Activated T-helper 2 cell treated with anti-CD3 and anti-CD28 coated beads, Interferon-gamma antibody, Interleukin-2, Interleukin-4, amounts not matched to agents 10 μg/mL and 5 μg/mL and 100 μg/mL, durations not matched to agents 14 hours and 24 hours and 36 hours (primary cell): ENCODE measurements around the gene ST3GAL3. TPM values are rescaled to one million over a fixed set of nuclear protein-coding genes. Genes with fewer than 3 reads are reported as not detected.

ENCODE experiments used
- DNase-seq: peaks from one replicate; pipeline ENCODE4 v3.0.0; 2021; ENCODE audit warnings: low spot score
- H3K27ac Mint-ChIP-seq: one replicate; pipeline ENCODE4 v1.8.0; 2021; ENCODE audit warnings: mixed read lengths
- H3K27me3 Mint-ChIP-seq: one replicate; pipeline ENCODE4 v1.8.0; 2021; ENCODE audit warnings: low read depth, mixed read lengths
- H3K36me3 Mint-ChIP-seq: one replicate; pipeline ENCODE4 v1.8.0; 2021; ENCODE audit warnings: low read depth, mixed read lengths
- H3K4me1 Mint-ChIP-seq: one replicate; pipeline ENCODE4 v1.8.0; 2021; ENCODE audit warnings: low read depth, mixed read lengths
- H3K4me3 Mint-ChIP-seq: one replicate; pipeline ENCODE4 v1.8.0; 2021; ENCODE audit warnings: low read depth, mild to moderate bottlenecking, moderate library complexity, mixed read lengths
- H3K9me3 Mint-ChIP-seq: one replicate; pipeline ENCODE4 v1.8.0; 2021; ENCODE audit warnings: mixed read lengths
- intact Hi-C: fragments of 100-400 bp; cut with micrococcal nuclease; formaldehyde crosslinking; loops from one replicate; pipeline ENCODE4 v1.15.1; 2023
- total RNA-seq: library from RNA; stranded (reverse); gene quantifications from 2 replicates; pipeline ENCODE4 v1.2.3, GENCODE V29; 2022

Gene ST3GAL3
- total RNA-seq, 1 donor from 2014 or later = 22.0 TPM

DNA sequence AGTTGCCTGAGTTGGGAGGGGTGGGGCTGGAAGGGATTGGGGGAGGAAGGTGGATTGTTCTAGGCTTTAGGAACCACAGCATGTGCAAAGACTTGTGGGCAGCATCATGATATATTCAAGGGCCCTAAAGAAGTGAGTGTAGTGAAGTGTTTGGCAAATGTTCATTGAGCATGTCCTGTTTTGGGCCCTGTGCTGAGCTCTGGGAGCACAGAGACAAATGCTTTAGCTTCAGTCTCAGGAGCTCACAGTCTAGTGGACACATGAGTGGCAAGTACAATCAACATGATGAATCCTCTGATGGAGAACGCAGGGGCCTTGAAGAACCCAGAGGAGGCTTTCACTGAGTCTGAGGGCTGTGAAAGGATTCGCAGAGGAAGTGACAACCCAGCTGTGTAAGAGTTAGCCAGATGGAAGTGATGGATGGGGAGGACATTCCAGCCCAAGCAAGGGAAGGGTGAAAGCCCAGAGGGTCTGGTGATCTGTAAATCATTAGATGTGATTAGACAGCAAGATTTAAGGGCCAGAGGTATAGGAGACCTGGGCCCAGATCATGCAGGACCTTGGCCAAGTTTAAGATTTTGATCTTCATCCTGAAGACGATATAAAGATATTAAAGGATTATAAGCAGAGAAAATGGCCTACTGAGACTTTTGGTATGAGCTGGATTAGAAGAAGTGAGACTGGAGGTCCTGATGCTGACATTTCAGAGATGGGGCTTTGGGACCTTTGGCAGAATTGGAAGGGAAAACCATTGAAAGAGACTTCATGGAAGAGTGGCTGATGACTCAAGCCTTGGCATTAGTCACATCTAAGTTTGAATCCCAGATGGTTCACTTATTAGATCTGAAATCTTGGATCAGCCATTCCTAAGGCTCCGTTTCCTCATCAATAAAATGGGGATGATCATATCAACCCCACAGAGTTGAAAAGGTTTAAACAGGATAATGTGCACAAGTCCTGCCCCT is 244.0 kb downstream of the ST3GAL3 start:
- H3K36me3 Mint-ChIP-seq = peaks cover 12% of the 10 kb centered on the region
- no peak for DNase-seq
- H3K4me1 Mint-ChIP-seq = peaks cover 22% of the 10 kb centered on the region
- H3K27ac Mint-ChIP-seq = no peak overlapping the region
- H3K9me3 Mint-ChIP-seq = no peaks in the 10 kb centered on the region
- intact Hi-C loops = no loop called here
- H3K4me3 Mint-ChIP-seq = no peak overlapping the region
- H3K27me3 Mint-ChIP-seq = no peaks in the 10 kb centered on the region

DNA sequence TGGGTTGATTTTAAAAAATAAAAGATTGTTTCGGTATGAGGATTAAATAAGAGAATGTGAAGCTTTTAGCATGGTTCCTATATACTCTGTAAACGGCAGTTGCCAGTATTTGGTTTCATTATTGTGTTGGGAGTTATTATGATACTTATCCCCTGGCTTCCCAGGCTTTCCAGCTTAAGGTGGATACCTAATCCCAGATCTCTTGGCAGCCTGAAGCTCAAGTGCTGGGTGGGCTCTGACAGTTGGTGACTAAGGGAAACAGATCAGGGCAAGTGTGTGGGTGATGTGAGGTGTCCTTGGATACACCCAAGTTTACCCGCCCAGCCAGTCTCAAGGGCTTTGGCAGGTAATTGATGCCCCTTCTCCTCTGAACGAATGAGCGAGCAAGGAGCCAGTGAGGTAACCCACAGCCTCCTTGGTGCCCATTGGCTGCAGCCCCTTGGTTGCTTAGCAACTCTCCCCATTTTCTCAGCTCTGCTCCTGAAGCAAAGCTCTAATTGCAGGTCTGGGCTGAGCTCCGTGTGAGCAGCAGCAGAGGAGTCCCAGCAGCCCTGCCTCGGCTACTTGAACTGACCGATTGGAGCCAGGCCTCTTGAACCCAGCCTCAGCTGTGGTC is 245.5 kb downstream of the ST3GAL3 start:
- H3K36me3 Mint-ChIP-seq = peaks cover 11% of the 10 kb centered on the region
- H3K27ac Mint-ChIP-seq = no peak overlapping the region
- H3K4me3 Mint-ChIP-seq = no peak overlapping the region
- no peaks in the 10 kb centered on the region for H3K9me3 Mint-ChIP-seq
- no peaks in the 10 kb centered on the region for H3K27me3 Mint-ChIP-seq
- DNase-seq = no peak
- peaks cover 20% of the 10 kb centered on the region for H3K4me1 Mint-ChIP-seq
- intact Hi-C loops = no loop called here

- no peaks in the 10 kb centered on the region for H3K27me3 Mint-ChIP-seq
- no peak overlapping the region for H3K4me3 Mint-ChIP-seq
- H3K4me1 Mint-ChIP-seq = peaks cover 17% of the 10 kb centered on the region
- H3K27ac Mint-ChIP-seq = no peak overlapping the region
- no peaks in the 10 kb centered on the region for H3K9me3 Mint-ChIP-seq
- DNase-seq = no peak
- intact Hi-C loops = no loop called here
- peaks cover 11% of the 10 kb centered on the region for H3K36me3 Mint-ChIP-seq
These were observed 246.0 kb downstream of the ST3GAL3 start for GRCh38 chr1:43953361-43953760.

DNA sequence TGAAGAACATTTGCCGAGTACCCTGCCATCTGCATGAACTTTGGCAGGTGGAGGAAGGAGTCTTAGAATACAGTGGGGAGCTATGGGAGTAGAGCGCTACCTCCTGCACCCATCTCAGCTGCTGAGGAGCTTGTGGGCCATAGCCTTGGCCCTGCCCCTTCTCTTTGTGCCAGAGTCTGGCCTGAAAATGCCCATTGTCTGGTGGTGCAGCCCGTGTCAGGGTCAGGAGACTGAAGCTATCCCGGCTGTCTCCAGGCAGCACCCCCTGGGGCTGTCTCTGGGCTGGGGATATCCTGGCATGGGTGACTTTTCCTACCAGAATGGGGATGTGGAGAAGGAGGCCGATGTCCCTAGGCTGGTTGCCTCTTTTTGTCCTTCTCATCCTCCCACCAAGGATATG is 246.7 kb downstream of the ST3GAL3 start:
- Mint-ChIP-seq H3K36me3 (peaks cover 16% of the 10 kb centered on the region), H3K27ac (no peak overlapping the region), H3K4me1 (peaks cover 10% of the 10 kb centered on the region), H3K9me3 (no peaks in the 10 kb centered on the region), H3K4me3 (no peak overlapping the region), H3K27me3 (no peaks in the 10 kb centered on the region)
- DNase-seq = no peak
- intact Hi-C loops = no loop called here

DNA sequence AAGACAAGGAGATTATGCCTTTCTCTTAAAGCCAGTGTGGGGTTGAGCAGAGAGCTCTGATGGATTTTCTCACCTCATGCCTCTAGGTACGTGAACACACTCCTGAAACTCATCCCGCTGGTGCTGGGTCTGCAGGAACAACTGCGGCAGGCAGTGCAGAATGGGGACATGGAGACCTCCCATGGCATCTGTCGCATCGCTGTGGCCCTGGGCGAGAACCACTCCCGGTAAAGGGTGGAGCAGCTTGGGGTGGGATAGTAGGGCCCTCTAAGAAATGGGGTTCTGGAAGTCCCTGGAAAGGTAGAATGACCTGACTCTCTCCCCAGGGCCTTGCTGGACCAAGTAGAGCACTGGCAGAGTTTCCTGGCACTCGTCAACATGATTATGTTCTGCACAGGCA is 248.9 kb downstream of the ST3GAL3 start:
- intact Hi-C loops = no loop called here
- Mint-ChIP-seq H3K27me3 (no peaks in the 10 kb centered on the region), H3K27ac (no peak overlapping the region), H3K9me3 (no peaks in the 10 kb centered on the region), H3K36me3 (peaks cover 7% of the 10 kb centered on the region), H3K4me1 (no peaks in the 10 kb centered on the region), H3K4me3 (no peak overlapping the region)
- no peak for DNase-seq

DNA sequence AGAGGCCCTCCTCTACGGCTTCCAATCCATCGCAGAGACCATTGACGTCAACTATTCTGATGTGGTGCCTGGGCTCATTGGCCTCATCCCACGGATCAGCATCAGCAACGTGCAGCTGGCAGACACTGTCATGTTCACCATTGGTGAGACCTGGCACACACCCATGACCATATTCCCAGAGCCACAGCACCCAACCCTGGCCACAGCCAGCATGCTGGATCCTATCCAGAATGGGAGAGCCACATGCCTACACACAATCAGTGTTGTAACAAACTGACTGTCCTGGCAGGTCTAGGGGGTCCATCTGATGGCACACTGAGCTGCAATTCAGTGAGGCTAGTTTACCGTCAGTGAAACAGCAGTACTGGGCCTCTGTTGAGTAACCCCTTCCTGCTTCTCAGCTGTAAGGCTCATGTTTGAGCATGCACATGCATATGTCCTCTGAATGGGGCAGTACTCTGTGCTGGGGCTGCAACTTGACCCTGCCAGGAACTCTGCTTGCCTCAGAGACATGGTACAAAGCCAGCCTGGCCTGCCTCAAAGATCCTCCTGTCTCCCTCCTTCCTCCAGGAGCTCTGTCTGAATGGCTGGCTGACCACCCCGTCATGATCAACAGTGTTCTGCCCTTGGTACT is 250.2 kb downstream of the ST3GAL3 start:
- intact Hi-C loops = no loop called here
- H3K4me1 Mint-ChIP-seq = no peaks in the 10 kb centered on the region
- no peak overlapping the region for H3K27ac Mint-ChIP-seq
- H3K36me3 Mint-ChIP-seq = peaks cover 11% of the 10 kb centered on the region
- no peaks in the 10 kb centered on the region for H3K9me3 Mint-ChIP-seq
- no peak overlapping the region for H3K4me3 Mint-ChIP-seq
- no peak for DNase-seq
- no peaks in the 10 kb centered on the region for H3K27me3 Mint-ChIP-seq

DNA sequence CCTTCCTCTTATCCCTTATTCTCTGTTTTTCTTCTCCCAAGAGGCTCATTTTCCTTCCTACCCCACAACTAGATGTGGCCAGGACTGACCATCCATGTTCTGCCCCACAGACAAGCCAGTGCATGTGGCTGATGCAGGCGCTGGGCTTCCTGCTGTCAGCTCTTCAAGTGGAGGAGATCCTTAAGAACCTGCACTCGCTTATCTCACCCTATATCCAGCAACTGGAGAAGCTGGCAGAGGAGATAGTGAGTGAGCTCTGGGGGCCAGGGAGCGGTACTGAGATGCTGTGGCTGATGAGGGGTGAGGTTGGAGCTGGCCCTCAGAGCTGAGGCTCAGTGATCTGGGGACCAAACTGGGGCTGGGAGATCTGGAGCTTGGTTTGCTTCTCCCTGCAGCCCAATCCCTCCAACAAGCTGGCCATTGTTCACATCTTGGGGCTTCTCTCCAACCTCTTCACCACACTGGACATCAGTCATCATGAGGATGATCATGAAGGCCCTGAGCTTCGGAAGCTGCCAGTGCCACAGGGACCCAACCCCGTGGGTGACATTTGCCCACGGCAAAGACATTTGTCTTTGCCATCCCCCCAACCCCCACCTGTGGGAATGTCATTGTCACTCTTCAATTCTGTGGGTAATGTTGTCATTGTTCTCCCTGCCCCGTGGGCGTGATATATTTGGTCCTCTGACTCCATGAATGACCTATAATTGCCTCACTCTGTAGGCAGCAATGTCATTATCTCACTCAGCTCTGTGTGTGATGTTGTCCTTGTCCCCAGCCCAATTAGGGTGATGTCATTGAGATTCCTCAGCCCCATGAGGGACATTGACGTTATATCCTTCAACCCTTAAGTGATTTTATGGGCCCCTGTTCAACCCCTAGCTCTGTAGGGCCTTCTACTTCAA is 251.3 kb downstream of the ST3GAL3 start:
- no peak overlapping the region for H3K4me3 Mint-ChIP-seq
- no peaks in the 10 kb centered on the region for H3K27me3 Mint-ChIP-seq
- no peaks in the 10 kb centered on the region for H3K9me3 Mint-ChIP-seq
- intact Hi-C loops = no loop called here
- no peak overlapping the region for H3K27ac Mint-ChIP-seq
- peaks cover 12% of the 10 kb centered on the region for H3K36me3 Mint-ChIP-seq
- no peaks in the 10 kb centered on the region for H3K4me1 Mint-ChIP-seq
- no peak for DNase-seq

DNA sequence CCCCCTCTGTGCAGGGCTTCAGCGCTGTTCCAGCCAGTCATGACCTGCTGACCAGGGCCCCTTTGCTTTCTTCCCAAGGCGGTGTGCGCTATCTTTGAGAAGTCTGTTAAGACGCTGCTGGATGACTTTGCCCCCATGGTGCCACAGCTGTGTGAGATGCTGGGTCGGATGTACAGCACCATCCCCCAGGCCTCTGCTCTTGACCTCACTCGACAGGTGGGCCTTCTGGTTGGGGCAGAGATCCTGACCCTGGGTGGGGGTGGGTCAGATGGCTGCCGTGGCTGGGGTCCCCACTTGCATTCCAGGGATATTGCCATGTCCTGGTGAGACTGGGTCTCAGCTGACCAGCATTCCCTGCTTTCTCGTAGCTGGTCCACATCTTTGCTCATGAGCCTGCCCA is 253.5 kb downstream of the ST3GAL3 start:
- no peaks in the 10 kb centered on the region for H3K4me1 Mint-ChIP-seq
- no peak overlapping the region for H3K27ac Mint-ChIP-seq
- no peaks in the 10 kb centered on the region for H3K9me3 Mint-ChIP-seq
- no peak overlapping the region for H3K4me3 Mint-ChIP-seq
- no peak for DNase-seq
- intact Hi-C loops = no loop called here
- no peaks in the 10 kb centered on the region for H3K27me3 Mint-ChIP-seq
- H3K36me3 Mint-ChIP-seq = peaks cover 12% of the 10 kb centered on the region

- no peaks in the 10 kb centered on the region for H3K4me1 Mint-ChIP-seq
- H3K9me3 Mint-ChIP-seq = no peaks in the 10 kb centered on the region
- DNase-seq = no peak
- intact Hi-C loops = no loop called here
- no peaks in the 10 kb centered on the region for H3K27me3 Mint-ChIP-seq
- H3K27ac Mint-ChIP-seq = no peak overlapping the region
- peaks cover 12% of the 10 kb centered on the region for H3K36me3 Mint-ChIP-seq
- no peak overlapping the region for H3K4me3 Mint-ChIP-seq
These were observed 254.4 kb downstream of the ST3GAL3 start for GRCh38 chr1:43961692-43962091.

DNA sequence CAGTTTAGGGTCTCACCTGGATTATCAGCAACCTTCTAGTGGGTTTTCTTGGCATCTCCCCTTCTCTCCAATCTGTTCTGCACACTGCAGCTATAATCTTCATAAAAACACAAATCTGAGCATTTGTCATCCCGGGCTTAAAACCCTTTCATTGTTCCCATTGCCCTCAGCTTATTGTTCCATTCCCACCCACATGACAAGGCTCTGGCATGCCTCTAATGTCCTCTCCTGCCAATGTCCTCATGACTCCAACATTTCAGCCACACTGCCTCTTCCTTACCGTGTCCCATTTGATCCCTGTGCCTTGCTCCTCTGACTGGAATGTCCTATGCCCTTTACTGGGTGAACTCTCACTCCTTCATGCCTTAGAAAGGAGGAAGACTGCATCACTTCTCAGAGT is 255.0 kb downstream of the ST3GAL3 start:
- Mint-ChIP-seq H3K4me3 (no peak overlapping the region), H3K27me3 (no peaks in the 10 kb centered on the region), H3K27ac (no peak overlapping the region), H3K36me3 (peaks cover 12% of the 10 kb centered on the region), H3K9me3 (no peaks in the 10 kb centered on the region), H3K4me1 (no peaks in the 10 kb centered on the region)
- no peak for DNase-seq
- intact Hi-C loops = no loop called here

DNA sequence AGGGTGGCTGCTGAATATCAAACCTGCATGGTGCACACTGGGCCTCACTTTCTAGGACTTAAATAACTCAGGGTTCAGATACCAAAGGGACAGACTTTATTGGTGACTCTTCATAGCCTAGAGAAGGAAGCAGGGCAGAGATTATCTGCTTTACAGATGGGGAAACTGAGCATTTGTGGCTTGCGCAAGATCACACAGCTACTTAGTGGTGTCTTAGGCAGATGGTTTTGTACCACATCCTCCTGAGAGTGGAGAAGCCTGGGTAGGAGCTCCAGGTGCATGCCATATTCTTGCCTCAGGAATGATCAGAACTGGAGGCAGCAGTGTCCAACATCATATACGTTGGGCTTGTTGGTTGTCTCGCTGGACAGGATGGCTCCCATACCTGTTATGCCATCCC is 255.7 kb downstream of the ST3GAL3 start:
- H3K27me3 Mint-ChIP-seq = no peaks in the 10 kb centered on the region
- H3K27ac Mint-ChIP-seq = no peak overlapping the region
- H3K4me1 Mint-ChIP-seq = no peaks in the 10 kb centered on the region
- intact Hi-C loops = no loop called here
- H3K4me3 Mint-ChIP-seq = no peak overlapping the region
- H3K9me3 Mint-ChIP-seq = no peaks in the 10 kb centered on the region
- peaks cover 12% of the 10 kb centered on the region for H3K36me3 Mint-ChIP-seq
- DNase-seq = no peak

- Mint-ChIP-seq H3K36me3 (peaks cover 9% of the 10 kb centered on the region), H3K4me1 (no peaks in the 10 kb centered on the region), H3K27me3 (no peaks in the 10 kb centered on the region), H3K27ac (no peak overlapping the region), H3K9me3 (no peaks in the 10 kb centered on the region), H3K4me3 (no peak overlapping the region)
- intact Hi-C loops = no loop called here
- no peak for DNase-seq
These were observed 256.6 kb downstream of the ST3GAL3 start for GRCh38 chr1:43963890-43964289.
